Thoracic aorta (tissue), 2 donors: ENCODE measurements around the gene GARNL3. TPM values are rescaled to one million over a fixed set of nuclear protein-coding genes. Genes with fewer than 3 reads are reported as not detected.
A peak's percentile ranks its signal among the peaks of the same experiment; 100 is the strongest.

Source experiments
- ATAC-seq: fragments of 150-250 bp; one replicate; pipeline ENCODE4 v1.8.0; 2017; ENCODE audit warnings: low read depth; ENCODE audit not compliant: insufficient number of reproducible peaks, low FRiP score
- DNase-seq: peaks from one replicate; pipeline ENCODE4 v3.0.0-alpha.2; 2020; ENCODE audit warnings: low spot score
- H3K27ac ChIP-seq, 2 donors: fragments of 200-600 bp; sonication (generic); 1 replicate in 1 of 2; 2 replicates in 1 of 2; pipeline ENCODE4 v1.5.1; 2016; ENCODE audit warnings: mild to moderate bottlenecking in 2 of 2, moderate library complexity in 2 of 2
- H3K27me3 ChIP-seq: fragments of 200-600 bp; sonication (generic); replicated peaks from 2 replicates; pipeline ENCODE4 v1.6.0; 2016; ENCODE audit warnings: mild to moderate bottlenecking; ENCODE audit not compliant: insufficient read depth
- H3K36me3 ChIP-seq: fragments of 200-600 bp; sonication (generic); one replicate; pipeline ENCODE4 v1.5.1; 2016
- H3K4me1 ChIP-seq, 2 donors: fragments of 200-600 bp; sonication (generic); 1 replicate in 1 of 2; 2 replicates in 1 of 2; pipeline versions ENCODE4 v1.5.1 to v1.6.0; 2016; ENCODE audit warnings: low read depth in 2 of 2, mild to moderate bottlenecking in 1 of 2; ENCODE audit not compliant: control insufficient read depth in 1 of 2
- H3K4me3 ChIP-seq: fragments of 200-600 bp; sonication (generic); 2 replicates; pipeline ENCODE4 v1.5.1; 2016; ENCODE audit warnings: mild to moderate bottlenecking
- H3K9me3 ChIP-seq: fragments of 200-600 bp; sonication (generic); 2 replicates; pipeline ENCODE4 v1.5.1; 2016
- CTCF ChIP-seq: fragments of 200-600 bp; sonication (generic); IDR thresholded peaks from one replicate; pipeline ENCODE4 v1.5.1; 2019; ENCODE audit warnings: antibody characterized with exemption
- total RNA-seq, 2 donors: library from RNA; depleted of rRNA; stranded (reverse); fragments of >200 nt; gene quantifications; one replicate each; pipeline versions ENCODE4 v1.1.0 to v1.2.3, GENCODE V29; 2016

The GARNL3 gene
- total RNA-seq, 2 donors from 2014 or later: 59.3 to 63.4 TPM

GRCh38 chr9:127344368-127345000 lies 79.9 kb downstream of the GARNL3 start:
- Histone ChIP-seq H3K36me3 (peaks cover 16% of the 10 kb centered on the region), H3K9me3 (no peaks in the 10 kb centered on the region), H3K4me3 (no peak overlapping the region), H3K27ac (peak overlapping the region in 1 of 2 donors; percentile 40), H3K27me3 (no peaks in the 10 kb centered on the region), H3K4me1 (peaks cover 5 to 10% of the 10 kb centered on the region in 2 donors)
- ATAC-seq (no peak), DNase-seq (no peak)
- TF ChIP-seq CTCF: no peak

- no peaks in the 10 kb centered on the region for H3K9me3 ChIP-seq
- no peak for ATAC-seq
These were observed 81.0 kb downstream of the GARNL3 start for GRCh38 chr9:127345566-127345965.

GRCh38 chr9:127346584-127346983 lies 82.0 kb downstream of the GARNL3 start:
- Histone ChIP-seq H3K4me1 (peaks cover 0 to 5% of the 10 kb centered on the region in 2 donors), H3K27ac (no peak overlapping the region), H3K27me3 (no peaks in the 10 kb centered on the region), H3K9me3 (no peaks in the 10 kb centered on the region), H3K36me3 (peaks cover 16% of the 10 kb centered on the region), H3K4me3 (no peak overlapping the region)
- no peak for TF ChIP-seq CTCF
- no peak for ATAC-seq
- no peak for DNase-seq

More at GRCh38 chr9:127345566-127345965, 81.0 kb downstream of the GARNL3 start:
- H3K4me3 ChIP-seq: no peak overlapping the region
- TF ChIP-seq CTCF: no peak
- peak overlapping the region in 1 of 2 donors; percentile 40 for H3K27ac ChIP-seq
- H3K4me1 ChIP-seq: peaks cover 5% of the 10 kb centered on the region in 2 donors
- DNase-seq: no peak
- H3K27me3 ChIP-seq: no peaks in the 10 kb centered on the region
- H3K36me3 ChIP-seq: peaks cover 16% of the 10 kb centered on the region

GRCh38 chr9:127347831-127348776 lies 83.5 kb downstream of the GARNL3 start:
- Histone ChIP-seq H3K4me3 (no peak overlapping the region), H3K4me1 (peaks cover 0 to 5% of the 10 kb centered on the region in 2 donors), H3K36me3 (peaks cover 16% of the 10 kb centered on the region), H3K27ac (no peak overlapping the region), H3K9me3 (no peaks in the 10 kb centered on the region), H3K27me3 (no peaks in the 10 kb centered on the region)
- peak; percentile 42 for TF ChIP-seq CTCF
- no peak for DNase-seq
- ATAC-seq: no peak

GRCh38 chr9:127349483-127350113 lies 85.0 kb downstream of the GARNL3 start:
- no peak overlapping the region for H3K4me3 ChIP-seq
- H3K9me3 ChIP-seq: no peaks in the 10 kb centered on the region
- TF ChIP-seq CTCF: no peak
- ATAC-seq (no peak), DNase-seq (no peak)
- H3K27ac ChIP-seq: no peak overlapping the region
- H3K36me3 ChIP-seq: peaks cover 16% of the 10 kb centered on the region
- no peaks in the 10 kb centered on the region for H3K27me3 ChIP-seq
- H3K4me1 ChIP-seq: peaks cover 0 to 5% of the 10 kb centered on the region in 2 donors
